ENCODE data around the gene CC2D1B. TPM values are rescaled to one million over a fixed set of nuclear protein-coding genes. Genes with fewer than 3 reads are reported as not detected.
A peak's percentile ranks its signal among the peaks of the same experiment; 100 is the strongest.
"Not testable (repeated sequence)": the region's sequence is repeated elsewhere in the genome, so short reads cannot be mapped to it uniquely, and the experiment has no call there.

The CC2D1B gene
- total and polyA plus RNA-seq, 5 experiments from 2014 or later: 4.2 to 96.5 (median 10.5) TPM

- peaks cover 0 to 4% (median 0%) of the 10 kb centered on the region in 3 donors for H3K36me3 Mint-ChIP-seq
- H3K4me1 Mint-ChIP-seq: no peaks in the 10 kb centered on the region
- H3K9me3 Mint-ChIP-seq: no peaks in the 10 kb centered on the region
- DNase-seq: no peak
- no peak for ATAC-seq
- no peak overlapping the region for H3K4me3 Mint-ChIP-seq
- POLR2A ChIA-PET: no interaction called here
- no peaks in the 10 kb centered on the region for H3K27me3 Mint-ChIP-seq
- H3K27ac Mint-ChIP-seq: no peak overlapping the region
These were observed 20.5 kb upstream of the CC2D1B start for GRCh38 chr1:52386458-52386857.

DNA sequence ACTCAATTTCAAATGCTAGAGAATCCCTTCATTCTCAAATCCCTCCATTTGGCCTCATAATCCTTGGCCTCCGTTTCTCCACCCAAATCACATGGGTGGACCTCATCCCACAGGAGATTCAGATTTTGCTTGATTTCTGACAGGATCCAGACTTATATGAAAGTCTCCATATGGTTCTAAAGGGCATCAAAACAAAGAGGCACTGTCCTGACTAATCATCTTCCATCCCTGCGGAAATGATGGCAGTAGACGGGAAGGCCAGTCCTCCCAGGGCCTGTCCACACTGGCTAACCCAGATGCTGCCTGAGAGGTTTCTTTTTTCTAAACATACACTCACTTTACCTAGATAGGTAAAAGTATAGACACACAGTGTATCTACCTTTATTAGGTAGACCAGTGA, 19.4 kb upstream of the CC2D1B start:
- no peaks in the 10 kb centered on the region for H3K4me1 Mint-ChIP-seq
- no peaks in the 10 kb centered on the region for H3K9me3 Mint-ChIP-seq
- H3K36me3 Mint-ChIP-seq: peaks cover 0 to 4% (median 0%) of the 10 kb centered on the region in 3 donors
- DNase-seq: no peak
- POLR2A ChIA-PET: no interaction called here
- no peak for ATAC-seq
- no peak overlapping the region for H3K27ac Mint-ChIP-seq
- H3K4me3 Mint-ChIP-seq: no peak overlapping the region
- no peaks in the 10 kb centered on the region for H3K27me3 Mint-ChIP-seq

- H3K27ac Mint-ChIP-seq, H3K4me3 Mint-ChIP-seq, H3K36me3 Mint-ChIP-seq, H3K9me3 Mint-ChIP-seq, DNase-seq, H3K27me3 Mint-ChIP-seq, ATAC-seq: not testable (repeated sequence)
- peaks cover 10 to 31% (median 26%) of the 10 kb centered on the region in 4 donors for H3K4me1 Mint-ChIP-seq
- POLR2A ChIA-PET: interaction anchor here (1.4 to 5.0 kb wide), 2 partner anchors 35 to 183 kb away, joined by 4 to 51 read pairs; partner anchors contain the start of genes ORC1, PRPF38A and TUT4
These were observed 3.8 kb upstream of the CC2D1B start for GRCh38 chr1:52369851-52370250.

GRCh38 chr1:52368383-52369172, 2.6 kb upstream of the CC2D1B start:
- Mint-ChIP-seq H3K4me1 (peaks cover 15 to 43% (median 38%) of the 10 kb centered on the region in 4 donors), H3K27ac (peak overlapping the region in 9 of 10 donors; percentile 1 to 90 (median 79)), H3K36me3 (peaks cover 0 to 8% (median 0%) of the 10 kb centered on the region in 3 donors), H3K4me3 (peak overlapping the region; percentile 68 to 83 (median 76)), H3K27me3 (no peaks in the 10 kb centered on the region), H3K9me3 (no peaks in the 10 kb centered on the region)
- ATAC-seq: peak in 1 of 2 donors; percentile 29
- POLR2A ChIA-PET: interaction anchor here (0.7 to 5.0 kb wide), 6 partner anchors 11 to 920 kb away, joined by 3 to 51 read pairs (median 4); partner anchors contain the start of genes ORC1, PRPF38A and TUT4
- peak; percentile 25 to 72 (median 58) for DNase-seq

DNA sequence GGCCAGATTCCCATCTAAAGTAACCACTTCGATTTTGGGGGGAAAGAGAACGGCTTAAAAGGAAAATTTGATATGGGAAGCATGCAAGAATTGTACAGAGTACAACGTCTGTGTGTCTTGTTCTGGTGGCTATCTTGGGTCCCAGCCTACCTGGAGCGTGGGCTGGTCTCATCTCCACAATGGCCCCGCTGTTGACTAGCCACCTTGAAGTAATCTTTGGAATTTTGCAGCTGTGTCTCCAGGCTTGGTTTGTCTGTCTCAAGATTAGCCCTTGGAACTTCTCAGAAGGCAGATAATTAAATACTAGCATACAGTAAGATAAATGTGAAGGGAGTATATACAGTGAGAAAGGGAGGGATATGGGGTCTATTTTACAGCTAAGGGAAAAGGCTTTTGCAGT, 1.3 kb upstream of the CC2D1B start:
- Mint-ChIP-seq H3K36me3 (peaks cover 0 to 17% (median 4%) of the 10 kb centered on the region in 3 donors), H3K27me3 (no peaks in the 10 kb centered on the region), H3K27ac (peak overlapping the region in 3 of 10 donors; percentile 7 to 50 (median 11)), H3K4me1 (peaks cover 15 to 52% (median 45%) of the 10 kb centered on the region in 4 donors), H3K9me3 (no peaks in the 10 kb centered on the region), H3K4me3 (peak overlapping the region in 9 of 10 donors; percentile 45 to 92 (median 61))
- ATAC-seq (no peak), DNase-seq (no peak)
- POLR2A ChIA-PET: interaction anchor here (1.2 to 5.0 kb wide), 4 partner anchors 37 to 554 kb away, joined by 3 to 51 read pairs (median 4); partner anchors contain the start of genes ECHDC2, ORC1 and PRPF38A

GRCh38 chr1:52366517-52366827, 467 bp upstream of the CC2D1B start:
- POLR2A ChIA-PET: interaction anchor here (0.6 to 5.0 kb wide), 11 partner anchors 18 to 555 kb away, joined by 3 to 51 read pairs (median 4); partner anchors contain the start of genes BTF3L4, ECHDC2, GPX7 and ORC1
- ATAC-seq: peak in 1 of 2 donors; percentile 1
- Mint-ChIP-seq H3K36me3 (peaks cover 0 to 25% (median 4%) of the 10 kb centered on the region in 3 donors), H3K4me1 (peaks cover 18 to 59% (median 50%) of the 10 kb centered on the region in 4 donors), H3K9me3 (no peaks in the 10 kb centered on the region), H3K27me3 (no peaks in the 10 kb centered on the region), H3K27ac (peak overlapping the region; percentile 86 to 97 (median 92)), H3K4me3 (peak overlapping the region; percentile 82 to 97 (median 91))
- no peak for DNase-seq

DNA sequence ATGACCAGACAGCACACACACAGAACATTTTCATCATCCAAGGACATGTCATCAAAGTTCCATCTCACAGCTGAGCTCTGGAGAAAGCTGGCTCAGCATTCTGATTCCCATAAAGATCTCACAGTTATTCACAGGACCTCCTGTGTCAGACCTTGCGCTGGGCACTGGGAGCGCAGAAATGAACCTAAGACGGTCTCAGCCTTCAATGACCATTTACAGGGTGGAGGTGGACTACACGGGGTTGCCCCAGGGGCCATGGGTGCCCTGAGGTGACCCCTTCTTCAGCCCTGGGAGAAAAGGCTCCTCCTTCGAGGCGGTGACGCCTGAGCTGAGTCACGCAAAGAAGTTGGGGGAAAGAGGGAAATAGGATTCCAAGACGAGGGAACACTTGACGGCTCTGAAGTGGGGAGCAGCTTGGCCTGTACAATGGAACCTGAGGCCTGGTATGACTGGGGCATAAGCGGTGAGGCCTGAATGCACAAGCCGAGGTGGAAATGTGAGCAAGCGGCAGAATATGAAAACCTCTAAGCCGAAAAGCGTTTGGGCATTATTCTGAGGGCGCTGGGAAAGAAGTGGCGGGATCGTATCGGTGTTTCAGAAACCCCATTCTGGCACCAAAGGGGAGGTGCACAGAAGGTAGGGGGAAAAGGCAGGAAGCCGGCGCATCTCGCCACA, 797 bp downstream of the CC2D1B start:
- Mint-ChIP-seq H3K27me3 (no peaks in the 10 kb centered on the region), H3K4me3 (peak overlapping the region; percentile 90 to 97 (median 95)), H3K36me3 (peaks cover 0 to 37% (median 4%) of the 10 kb centered on the region in 3 donors), H3K9me3 (no peaks in the 10 kb centered on the region), H3K4me1 (peaks cover 18 to 61% (median 51%) of the 10 kb centered on the region in 4 donors), H3K27ac (peak overlapping the region; percentile 92 to 97 (median 96))
- POLR2A ChIA-PET: interaction anchor here (0.6 to 5.0 kb wide), 12 partner anchors 12 to 361 kb away, joined by 3 to 51 read pairs (median 4); partner anchors contain the start of genes BTF3L4, ORC1, PRPF38A and TUT4
- ATAC-seq (no peak), DNase-seq (no peak)

DNA sequence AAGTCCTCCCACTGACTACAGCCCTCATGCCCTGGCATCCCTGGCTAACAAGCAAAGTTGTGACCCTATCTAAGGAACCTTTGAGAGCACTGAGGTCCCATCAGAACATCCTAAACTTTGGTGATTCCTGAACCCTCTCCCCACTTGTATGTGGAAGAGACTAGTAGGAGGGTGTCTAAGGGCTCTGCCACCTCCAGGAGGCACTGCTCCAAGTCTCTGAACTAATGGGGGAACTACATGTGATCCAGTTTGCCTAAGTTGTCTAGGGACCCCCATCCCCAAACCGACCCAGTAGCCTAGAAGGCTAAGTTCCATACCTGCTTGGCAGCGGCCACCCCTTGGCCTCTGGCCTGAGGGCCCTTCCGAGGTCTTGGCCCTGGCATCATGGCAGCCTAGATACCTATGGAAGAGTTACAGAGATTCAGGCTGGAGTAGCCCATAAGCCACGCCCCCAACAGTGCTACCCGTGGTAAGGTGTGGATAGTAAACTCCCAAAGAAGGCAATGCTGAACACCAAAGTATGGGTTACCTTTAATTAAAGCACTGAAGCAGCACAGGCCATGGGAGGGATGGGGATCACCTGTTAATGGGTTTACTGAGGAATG, 1.7 kb downstream of the CC2D1B start:
- ATAC-seq (no peak), DNase-seq (no peak)
- H3K4me1 Mint-ChIP-seq: peaks cover 18 to 61% (median 51%) of the 10 kb centered on the region in 4 donors
- H3K27ac Mint-ChIP-seq: peak overlapping the region; percentile 56 to 96 (median 80)
- POLR2A ChIA-PET: interaction anchor here (0.7 to 2.5 kb wide), 4 partner anchors 32 to 308 kb away, joined by 3 to 8 read pairs (median 6); partner anchors contain the start of genes BTF3L4 and TUT4
- H3K27me3 Mint-ChIP-seq: no peaks in the 10 kb centered on the region
- no peaks in the 10 kb centered on the region for H3K9me3 Mint-ChIP-seq
- peaks cover 0 to 45% (median 7%) of the 10 kb centered on the region in 3 donors for H3K36me3 Mint-ChIP-seq
- peak overlapping the region; percentile 76 to 97 (median 94) for H3K4me3 Mint-ChIP-seq

GRCh38 chr1:52360595-52360968, 5.4 kb downstream of the CC2D1B start:
- H3K9me3 Mint-ChIP-seq: no peaks in the 10 kb centered on the region
- POLR2A ChIA-PET: no interaction called here
- H3K4me1 Mint-ChIP-seq: peaks cover 11 to 42% (median 33%) of the 10 kb centered on the region in 4 donors
- no peak for ATAC-seq
- H3K27me3 Mint-ChIP-seq: no peaks in the 10 kb centered on the region
- DNase-seq: no peak
- H3K36me3 Mint-ChIP-seq: peaks cover 0 to 83% (median 12%) of the 10 kb centered on the region in 3 donors
- H3K27ac Mint-ChIP-seq: peak overlapping the region in 2 of 10 donors; percentile 25 to 64
- H3K4me3 Mint-ChIP-seq: no peak overlapping the region

DNA sequence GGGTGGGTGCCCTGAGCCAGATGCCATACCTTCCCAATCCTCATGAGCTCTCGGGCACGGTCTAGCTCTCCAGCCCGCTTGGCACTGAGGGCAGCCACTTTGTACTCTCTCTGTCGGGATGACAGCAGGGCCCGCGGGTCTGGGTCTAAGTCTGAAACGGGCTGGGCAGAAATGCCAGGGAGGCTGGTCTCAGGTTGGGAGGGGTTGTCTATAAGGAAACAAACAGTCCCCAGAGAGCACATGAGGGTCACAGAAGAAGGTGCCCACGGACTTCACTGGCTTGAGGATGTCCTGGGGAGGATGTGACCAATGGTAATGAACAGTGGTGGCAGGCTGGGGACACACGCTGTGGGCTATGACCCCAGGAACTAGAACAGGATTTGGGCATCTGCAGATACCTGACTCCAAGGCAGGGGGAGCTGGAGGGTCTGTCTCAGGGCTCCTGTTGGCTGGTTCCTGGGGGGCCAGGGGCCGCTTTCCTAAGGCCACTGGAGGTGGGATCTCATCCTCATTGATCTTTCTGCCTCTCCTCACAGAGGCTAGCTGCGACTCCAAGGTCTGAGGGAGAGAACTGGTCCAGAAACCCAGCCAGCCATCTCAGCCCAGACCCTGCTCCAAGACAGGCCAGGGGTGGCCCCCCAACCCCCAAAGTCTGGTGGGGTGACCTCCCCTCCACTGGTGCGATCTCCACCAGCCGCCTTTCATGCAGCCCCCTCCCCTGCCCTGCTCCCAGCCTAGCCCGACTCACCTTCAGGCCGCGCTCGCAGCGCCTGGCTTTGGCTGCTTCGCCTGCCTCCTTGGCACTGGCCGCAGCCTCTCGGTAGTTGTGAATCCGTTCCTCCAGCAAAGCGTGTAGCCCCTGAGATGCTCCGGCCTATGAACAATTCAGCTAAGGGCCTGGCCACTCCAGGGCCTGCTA, 6.1 kb downstream of the CC2D1B start:
- POLR2A ChIA-PET: interaction anchor here (0.6 kb wide), 1 partner anchor 8 kb away, joined by 7 read pairs; no protein-coding TSS in a partner anchor
- DNase-seq (no peak), ATAC-seq (no peak)

GRCh38 chr1:52358851-52359497, 7.0 kb downstream of the CC2D1B start:
- POLR2A ChIA-PET: no interaction called here
- H3K27ac Mint-ChIP-seq: peak overlapping the region in 3 of 10 donors; percentile 46 to 77 (median 61)
- peaks cover 7 to 27% (median 18%) of the 10 kb centered on the region in 4 donors for H3K4me1 Mint-ChIP-seq
- H3K27me3 Mint-ChIP-seq: no peaks in the 10 kb centered on the region
- ATAC-seq (no peak), DNase-seq (no peak)
- H3K9me3 Mint-ChIP-seq: no peaks in the 10 kb centered on the region
- no peak overlapping the region for H3K4me3 Mint-ChIP-seq
- peaks cover 0 to 94% (median 12%) of the 10 kb centered on the region in 3 donors for H3K36me3 Mint-ChIP-seq

More for the DNA sequence above, 6.1 kb downstream of the CC2D1B start:
- H3K27ac Mint-ChIP-seq: peak overlapping the region in 5 of 10 donors; percentile 25 to 64 (median 54)
- H3K36me3 Mint-ChIP-seq: peaks cover 0 to 89% (median 12%) of the 10 kb centered on the region in 3 donors
- H3K4me1 Mint-ChIP-seq: peaks cover 12 to 36% (median 28%) of the 10 kb centered on the region in 4 donors
- H3K4me3 Mint-ChIP-seq: no peak overlapping the region
- no peaks in the 10 kb centered on the region for H3K9me3 Mint-ChIP-seq
- H3K27me3 Mint-ChIP-seq: no peaks in the 10 kb centered on the region

All from naive thymus-derived CD8-positive, alpha-beta T cell (primary cell).